HepG2 (cell line): ENCODE data around the gene ABCC9.

Source experiments
- CTCF ChIP-seq: sonication (generic); formaldehyde crosslinking; IDR thresholded peaks from 2 replicates; pipeline ENCODE4 v1.5.0; 2020; ENCODE audit warnings: mild to moderate bottlenecking, missing genetic modification reagents, moderate library complexity
- MEIS1 ChIP-seq: sonication (generic); formaldehyde crosslinking; IDR thresholded peaks from 2 replicates; pipeline ENCODE4 v1.9.0; 2021; ENCODE audit warnings: mild to moderate bottlenecking, missing genetic modification reagents, moderate library complexity, borderline replicate concordance
- POLR2A ChIP-seq, 2 experiments: IDR thresholded peaks; 2 replicates each; pipeline ENCODE4 v1.6.1; 2011; ENCODE audit warnings: low read depth in 2 of 2, low read length in 2 of 2, mild to moderate bottlenecking in 1 of 2, moderate library complexity in 1 of 2; ENCODE audit not compliant: insufficient read depth in 1 of 2
- SP1 ChIP-seq, 2 experiments: fragments of 450-650 bp in 1 of 2; sonication (generic) in 1 of 2; formaldehyde crosslinking in 1 of 2; IDR thresholded peaks; 2 replicates each; pipeline versions ENCODE4 v1.4.0 to v1.6.1; 2016 to 2020; ENCODE audit warnings: missing genetic modification reagents in 1 of 2
- SP4 ChIP-seq: sonication (generic); formaldehyde crosslinking; IDR thresholded peaks from 2 replicates; pipeline ENCODE4 v1.8.1; 2023; ENCODE audit warnings: mild to moderate bottlenecking, missing genetic modification reagents
- ZBTB46 ChIP-seq: sonication (generic); formaldehyde crosslinking; IDR thresholded peaks from 2 replicates; pipeline ENCODE4 v1.4.0; 2020; ENCODE audit warnings: mild to moderate bottlenecking, missing genetic modification reagents, borderline replicate concordance

- TF ChIP-seq CTCF (CRISPR knock-in tag) (no peak), ZBTB46 (CRISPR knock-in tag) (no peak), POLR2A (IDR thresholded peaks at IDR 0.05; ENCODE audit: insufficient read depth in 1 of 2, low read depth in 2 of 2, low read length in 2 of 2) (no peak), SP1 (IDR thresholded peaks at IDR 0.05) (no peak), SP1 (CRISPR knock-in tag; IDR thresholded peaks at IDR 0.05) (no peak), SP4 (CRISPR knock-in tag) (no peak), MEIS1 (CRISPR knock-in tag) (no peak)
Observed at GRCh38 chr12:21776175-21776574, 165.1 kb downstream of the ABCC9 start.
